Astrocyte (in vitro differentiated cells and primary cell): Measurements from ENCODE around the gene VPS36.

Experiments
- CTCF ChIP-seq: IDR thresholded peaks from 2 replicates; pipeline ENCODE4 v1.5.1; 2011; ENCODE audit warnings: low read depth, mild to moderate bottlenecking, inconsistent platforms, low read length, moderate library complexity; ENCODE audit not compliant: insufficient read depth
- EZH2 ChIP-seq: IDR thresholded peaks from 2 replicates; pipeline ENCODE4 v1.6.1; 2012; ENCODE audit warnings: mild to moderate bottlenecking, low read length, inconsistent platforms; ENCODE audit not compliant: insufficient read depth

GRCh38 chr13:52411629-52412028, 38.8 kb downstream of the VPS36 start:
- TF ChIP-seq EZH2 (no peak), CTCF (no peak)
